KOPT-K1 (cell line): ENCODE results near the gene SLC6A8.

Experiments
- H3K27ac ChIP-seq: fragments of 200-600 bp; sonication (generic); 2 replicates; pipeline ENCODE4 v1.5.1; 2016; ENCODE audit warnings: antibody characterized with exemption, mild to moderate bottlenecking, low read depth, low read length; ENCODE audit not compliant: poor library complexity, severe bottlenecking
- H3K36me3 ChIP-seq: fragments of 200-600 bp; sonication (generic); 2 replicates; pipeline ENCODE4 v1.5.1; 2017; ENCODE audit warnings: antibody characterized with exemption, mild to moderate bottlenecking, low read length, moderate library complexity; ENCODE audit not compliant: insufficient read depth
- H3K9me3 ChIP-seq: fragments of 200-600 bp; sonication (generic); 2 replicates; pipeline ENCODE4 v1.5.1; 2017; ENCODE audit warnings: antibody characterized with exemption, low read length, mild to moderate bottlenecking; ENCODE audit not compliant: insufficient read depth, poor library complexity, severe bottlenecking

The SLC6A8 gene

DNA sequence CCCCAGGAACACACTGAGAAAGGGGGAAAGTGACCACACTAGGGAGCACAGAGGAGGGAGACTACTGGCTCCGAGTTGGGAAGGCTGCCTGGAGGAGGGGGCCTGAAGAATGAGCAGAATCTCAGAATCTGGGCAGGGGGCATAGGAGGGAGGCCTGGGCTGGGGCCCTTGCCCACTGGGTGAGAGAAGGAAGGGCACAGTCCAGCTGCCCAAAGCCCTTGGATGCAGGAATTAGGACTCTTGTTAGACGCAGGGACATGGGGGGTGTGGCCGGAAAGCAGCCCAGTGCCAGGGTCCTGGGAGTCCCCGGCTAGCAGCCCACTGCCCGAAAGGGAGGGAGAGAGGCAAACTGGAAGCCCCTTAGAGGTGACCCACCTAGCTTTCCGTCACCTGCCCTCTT is 42.6 kb upstream of the SLC6A8 start:
- no peaks in the 10 kb centered on the region for H3K9me3 ChIP-seq
- no peaks in the 10 kb centered on the region for H3K36me3 ChIP-seq
- no peak overlapping the region for H3K27ac ChIP-seq

DNA sequence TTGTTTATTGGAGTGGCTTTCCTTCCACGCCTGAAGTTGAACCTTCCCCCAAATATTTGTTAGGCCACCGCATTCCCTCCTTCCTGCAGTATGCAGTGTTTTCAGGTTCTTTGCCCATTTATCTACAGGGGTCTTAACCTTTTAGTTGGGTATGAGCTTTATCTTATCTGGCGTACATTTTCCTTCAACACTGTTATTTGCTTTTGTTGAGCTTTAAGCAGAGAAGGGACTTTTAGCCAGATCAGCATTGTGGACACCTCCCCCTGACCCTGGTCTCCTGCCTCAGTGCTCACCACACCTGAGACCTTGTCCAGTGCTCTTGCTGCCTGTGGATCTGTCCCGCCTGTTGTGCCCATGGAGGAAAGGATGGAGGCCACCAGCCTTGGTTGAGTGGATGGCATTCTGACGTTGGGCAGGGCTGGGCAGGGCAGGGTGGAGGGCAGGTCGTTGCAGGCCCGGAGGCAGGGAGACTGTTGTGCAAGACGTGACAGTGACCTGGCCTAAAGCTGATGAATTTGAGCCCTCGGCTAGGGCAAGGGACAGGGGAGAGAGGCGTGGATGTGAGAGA is 41.7 kb upstream of the SLC6A8 start:
- Histone ChIP-seq H3K9me3 (no peaks in the 10 kb centered on the region), H3K36me3 (no peaks in the 10 kb centered on the region), H3K27ac (no peak overlapping the region)

DNA sequence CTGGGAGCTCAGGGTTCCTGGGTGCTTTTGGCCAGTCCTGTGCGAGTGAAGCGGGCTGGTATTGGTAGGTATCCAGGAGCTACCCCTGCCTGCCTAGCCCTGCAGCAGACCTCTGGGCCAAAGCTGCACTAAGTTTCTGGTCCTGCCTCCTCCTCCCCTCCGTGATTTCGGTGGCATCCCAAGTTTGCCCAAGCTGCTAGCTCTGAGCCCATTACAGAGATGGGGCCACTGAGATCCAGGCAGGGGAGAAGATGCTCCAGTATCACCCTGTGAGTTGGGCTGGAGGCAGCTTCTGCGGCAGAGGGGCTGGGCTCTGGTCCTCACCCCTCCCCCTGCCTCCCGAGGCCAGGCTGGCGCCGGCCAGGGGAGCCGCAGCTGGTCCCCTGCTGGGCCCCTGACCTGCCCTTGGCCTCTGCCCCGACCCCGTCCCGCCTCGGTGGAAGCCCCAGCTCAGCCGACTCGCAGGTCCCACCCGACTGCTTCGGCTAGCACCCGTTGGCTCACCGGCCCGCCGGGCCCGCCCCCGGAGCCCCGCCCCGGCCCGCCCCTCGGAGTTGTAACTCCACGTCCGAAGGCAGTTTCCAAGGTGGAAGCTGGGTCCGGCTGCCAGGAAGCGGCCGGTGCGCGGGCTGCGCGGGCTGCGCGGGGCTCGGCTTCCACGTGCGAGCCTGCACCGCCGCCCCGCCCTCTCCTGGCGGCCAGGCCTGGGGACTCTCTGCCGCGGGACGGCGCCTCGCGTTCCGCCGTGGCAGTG is 40.9 kb upstream of the SLC6A8 start, which contains the start of gene DUSP9:
TSS of gene DUSP9 (plus strand) at position 584 of the 754 bp plus-strand sequence. CDS start 751 bp downstream, outside the sequence.
- Histone ChIP-seq H3K27ac (no peak within 1 kb of the TSS), H3K36me3 (no peaks in the 10 kb centered on the region), H3K9me3 (no peaks in the 10 kb centered on the region)

DNA sequence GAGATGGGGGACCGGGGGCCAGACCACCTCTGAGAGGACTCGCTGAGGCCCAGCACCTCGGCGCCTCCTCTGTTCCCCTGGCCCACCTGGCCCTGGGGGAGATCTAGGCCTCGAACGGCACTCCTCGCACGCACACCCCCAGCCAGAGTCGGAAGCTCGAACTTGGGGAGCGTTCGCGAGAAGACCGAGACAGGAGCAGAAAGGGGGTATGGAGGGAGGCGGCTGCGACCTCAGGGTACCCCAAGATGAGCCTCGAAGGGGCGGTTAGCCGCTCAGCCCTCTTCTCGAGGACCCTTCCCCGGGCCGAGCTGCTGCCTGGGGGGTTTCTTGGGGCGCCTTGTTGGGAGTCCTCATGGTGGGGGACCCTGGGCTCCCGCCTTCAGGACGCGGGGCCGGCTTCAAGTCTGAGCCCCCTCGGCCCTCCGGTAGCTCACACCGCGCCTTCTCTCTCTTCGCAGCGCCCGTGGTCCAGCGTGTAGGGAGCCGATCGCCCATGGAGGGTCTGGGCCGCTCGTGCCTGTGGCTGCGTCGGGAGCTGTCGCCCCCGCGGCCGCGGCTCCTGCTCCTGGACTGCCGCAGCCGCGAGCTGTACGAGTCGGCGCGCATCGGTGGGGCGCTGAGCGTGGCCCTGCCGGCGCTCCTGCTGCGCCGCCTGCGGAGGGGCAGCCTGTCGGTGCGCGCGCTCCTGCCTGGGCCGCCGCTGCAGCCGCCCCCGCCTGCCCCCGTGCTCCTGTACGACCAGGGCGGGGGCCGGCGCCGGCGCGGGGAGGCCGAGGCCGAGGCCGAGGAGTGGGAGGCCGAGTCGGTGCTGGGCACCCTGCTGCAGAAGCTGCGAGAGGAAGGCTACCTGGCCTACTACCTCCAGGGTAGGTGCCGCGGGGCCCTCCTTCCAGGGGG is 40.0 kb upstream of the SLC6A8 start:
- Histone ChIP-seq H3K27ac (no peak overlapping the region), H3K9me3 (no peaks in the 10 kb centered on the region), H3K36me3 (no peaks in the 10 kb centered on the region)

DNA sequence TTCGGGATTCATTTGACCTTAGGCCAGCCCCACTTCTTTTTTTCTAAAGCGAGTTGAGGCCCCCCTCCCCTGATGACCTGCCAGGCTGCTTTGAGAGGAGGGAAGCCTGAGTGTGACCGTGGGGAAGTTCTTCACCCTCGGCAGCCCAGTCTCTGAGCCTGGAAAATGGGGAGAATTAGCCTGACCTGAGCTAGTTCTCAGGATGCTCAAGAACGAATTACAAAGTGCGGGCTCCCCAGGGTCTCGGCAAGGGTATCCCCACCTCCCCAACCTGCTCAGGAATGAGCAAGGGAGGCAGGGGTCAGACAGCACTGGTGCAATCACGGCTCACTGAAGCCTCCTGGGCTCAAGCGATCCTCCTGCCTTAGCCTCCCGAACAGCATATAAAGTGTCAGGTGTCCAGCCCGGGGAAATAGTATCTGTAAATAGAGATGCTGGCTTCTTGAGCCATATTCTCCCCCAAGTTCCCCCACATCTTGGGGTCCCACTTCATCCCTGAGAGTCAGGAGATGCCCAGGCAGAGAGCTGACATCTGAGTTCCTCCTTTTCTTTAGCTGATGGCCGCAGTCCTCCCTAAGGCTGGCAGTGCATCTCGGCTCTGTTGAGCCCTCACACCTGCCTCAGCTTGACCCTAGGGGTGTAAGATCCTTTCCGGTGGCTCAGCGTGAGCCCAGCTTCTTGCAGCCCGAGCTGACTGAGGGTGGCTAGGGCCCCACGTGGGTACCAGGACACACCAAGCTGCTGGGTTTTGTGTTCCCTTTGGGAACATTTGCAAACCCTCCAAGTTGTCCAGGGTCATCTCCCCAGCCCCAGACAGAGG is 39.2 kb upstream of the SLC6A8 start:
- Histone ChIP-seq H3K36me3 (no peaks in the 10 kb centered on the region), H3K27ac (no peak overlapping the region), H3K9me3 (no peaks in the 10 kb centered on the region)

DNA sequence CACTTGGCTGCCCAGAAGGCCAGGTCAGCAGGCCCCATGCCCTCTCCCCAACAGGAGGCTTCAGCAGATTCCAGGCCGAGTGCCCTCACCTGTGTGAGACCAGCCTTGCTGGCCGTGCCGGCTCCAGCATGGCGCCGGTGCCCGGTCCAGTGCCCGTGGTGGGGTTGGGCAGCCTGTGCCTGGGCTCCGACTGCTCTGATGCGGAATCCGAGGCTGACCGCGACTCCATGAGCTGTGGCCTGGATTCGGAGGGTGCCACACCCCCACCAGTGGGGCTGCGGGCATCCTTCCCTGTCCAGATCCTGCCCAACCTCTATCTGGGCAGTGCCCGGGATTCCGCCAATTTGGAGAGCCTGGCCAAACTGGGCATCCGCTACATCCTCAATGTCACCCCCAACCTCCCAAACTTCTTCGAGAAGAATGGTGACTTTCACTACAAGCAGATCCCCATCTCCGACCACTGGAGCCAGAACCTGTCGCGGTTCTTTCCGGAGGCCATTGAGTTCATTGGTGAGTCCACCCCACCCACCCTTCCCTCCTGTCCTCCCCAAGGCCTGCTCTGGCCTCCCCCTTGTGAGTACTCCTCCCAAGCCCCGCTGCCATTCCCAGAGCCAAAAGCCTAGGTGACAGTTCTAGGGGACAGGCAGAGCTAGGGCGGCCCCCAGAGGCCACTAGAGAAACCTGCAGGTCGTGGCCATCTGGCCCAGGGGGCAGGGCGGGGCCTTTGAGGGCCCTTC is 38.4 kb upstream of the SLC6A8 start:
- Histone ChIP-seq H3K27ac (no peak overlapping the region), H3K9me3 (no peaks in the 10 kb centered on the region), H3K36me3 (no peaks in the 10 kb centered on the region)

DNA sequence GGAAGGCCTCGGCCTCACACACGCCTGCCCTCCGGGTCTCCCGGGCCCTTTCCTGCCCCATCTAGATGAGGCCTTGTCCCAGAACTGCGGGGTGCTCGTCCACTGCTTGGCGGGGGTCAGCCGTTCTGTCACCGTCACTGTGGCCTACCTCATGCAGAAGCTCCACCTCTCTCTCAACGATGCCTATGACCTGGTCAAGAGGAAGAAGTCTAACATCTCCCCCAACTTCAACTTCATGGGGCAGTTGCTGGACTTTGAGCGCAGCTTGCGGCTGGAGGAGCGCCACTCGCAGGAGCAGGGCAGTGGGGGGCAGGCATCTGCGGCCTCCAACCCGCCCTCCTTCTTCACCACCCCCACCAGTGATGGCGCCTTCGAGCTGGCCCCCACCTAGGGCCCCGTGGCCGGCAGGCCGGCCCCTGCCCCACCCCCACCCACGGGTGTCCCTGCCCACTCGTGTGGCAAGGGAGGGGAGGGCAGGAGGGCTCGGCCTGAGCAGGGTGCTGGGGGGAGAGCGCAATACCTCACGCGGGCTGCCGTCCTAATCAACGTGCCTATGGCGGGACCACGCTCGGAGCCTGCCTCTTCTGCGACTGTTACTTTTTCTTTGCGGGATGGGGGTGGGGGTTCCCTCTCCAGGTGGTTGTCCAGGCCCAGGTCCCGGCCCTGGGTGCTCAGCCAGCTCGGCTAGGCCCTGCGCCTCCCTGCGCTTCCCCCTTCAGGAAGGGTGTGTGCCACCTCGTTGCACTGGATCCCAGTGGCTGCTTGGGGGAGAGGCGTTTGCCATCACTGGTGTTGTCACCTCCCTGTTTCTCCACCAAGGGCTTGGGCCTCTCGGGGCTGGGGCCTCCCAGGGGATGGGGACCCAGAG is 37.6 kb upstream of the SLC6A8 start:
- Histone ChIP-seq H3K9me3 (no peaks in the 10 kb centered on the region), H3K27ac (no peak overlapping the region), H3K36me3 (no peaks in the 10 kb centered on the region)

DNA sequence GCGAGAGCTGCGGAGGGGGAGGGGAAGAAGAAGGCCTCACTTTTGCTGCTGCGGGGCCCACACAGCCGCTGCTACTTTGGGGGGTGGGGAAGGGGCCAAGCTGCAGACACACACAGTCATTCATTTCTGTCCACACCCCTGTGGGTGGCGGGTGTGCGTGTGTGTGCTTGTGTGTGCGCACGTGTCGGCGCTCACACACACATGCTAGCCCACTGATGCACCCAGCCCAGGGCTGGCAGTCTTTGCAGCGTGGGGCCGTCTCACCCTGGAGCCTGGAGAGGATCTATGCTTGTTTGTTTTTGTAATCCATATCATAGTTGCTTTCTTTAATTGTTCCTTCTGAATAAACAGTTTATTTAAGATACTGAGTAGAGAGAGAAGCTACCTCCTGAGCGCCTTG is 36.8 kb upstream of the SLC6A8 start:
- Histone ChIP-seq H3K9me3 (no peaks in the 10 kb centered on the region), H3K36me3 (no peaks in the 10 kb centered on the region), H3K27ac (no peak overlapping the region)

DNA sequence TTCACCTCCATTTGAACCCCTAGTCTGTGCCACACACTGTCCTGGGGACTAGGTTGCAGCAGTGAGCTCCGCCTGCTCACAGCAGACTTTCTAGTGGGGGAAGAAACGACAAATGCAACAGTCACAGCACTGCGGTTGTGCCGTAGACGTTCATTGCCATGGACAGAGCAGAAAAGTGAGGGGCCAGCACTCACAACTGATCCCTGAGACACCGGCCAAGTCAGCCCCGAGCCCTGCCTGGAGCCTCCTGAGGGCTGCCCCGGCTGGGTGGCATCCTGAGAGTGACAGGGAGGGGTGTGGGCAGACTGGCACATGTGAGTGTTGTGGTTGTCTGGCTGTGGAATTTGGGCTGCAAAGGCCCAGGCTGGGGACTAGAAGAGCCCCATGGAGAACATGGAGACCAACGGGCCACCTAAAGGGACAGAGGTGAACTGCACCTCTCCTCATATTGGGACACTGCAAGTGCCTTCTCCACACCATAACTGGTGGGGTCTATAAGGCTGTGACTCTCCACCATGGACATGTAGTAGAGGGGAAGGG is 36.1 kb upstream of the SLC6A8 start:
- no peak overlapping the region for H3K27ac ChIP-seq
- H3K9me3 ChIP-seq = no peaks in the 10 kb centered on the region
- H3K36me3 ChIP-seq = no peaks in the 10 kb centered on the region

DNA sequence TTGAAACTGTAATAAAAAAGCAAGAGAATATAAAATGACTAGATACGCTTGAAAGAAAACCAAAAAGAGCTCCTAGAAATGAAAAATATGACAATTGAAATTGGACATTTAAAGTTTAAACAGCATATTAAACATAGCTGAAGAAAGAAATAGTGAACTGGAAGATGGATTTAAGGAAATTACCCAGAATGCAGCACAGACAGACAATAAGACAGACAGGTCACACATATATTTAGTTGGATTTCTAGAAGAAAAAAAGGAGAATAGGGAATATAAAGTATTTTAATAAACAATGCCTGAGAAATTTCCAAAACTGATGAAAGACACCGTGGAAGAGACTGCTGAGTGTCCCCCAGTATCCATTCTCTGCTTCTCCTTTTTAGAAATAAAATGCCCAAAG is 34.2 kb upstream of the SLC6A8 start:
- Histone ChIP-seq H3K9me3 (no peaks in the 10 kb centered on the region), H3K27ac (no peak overlapping the region), H3K36me3 (no peaks in the 10 kb centered on the region)

DNA sequence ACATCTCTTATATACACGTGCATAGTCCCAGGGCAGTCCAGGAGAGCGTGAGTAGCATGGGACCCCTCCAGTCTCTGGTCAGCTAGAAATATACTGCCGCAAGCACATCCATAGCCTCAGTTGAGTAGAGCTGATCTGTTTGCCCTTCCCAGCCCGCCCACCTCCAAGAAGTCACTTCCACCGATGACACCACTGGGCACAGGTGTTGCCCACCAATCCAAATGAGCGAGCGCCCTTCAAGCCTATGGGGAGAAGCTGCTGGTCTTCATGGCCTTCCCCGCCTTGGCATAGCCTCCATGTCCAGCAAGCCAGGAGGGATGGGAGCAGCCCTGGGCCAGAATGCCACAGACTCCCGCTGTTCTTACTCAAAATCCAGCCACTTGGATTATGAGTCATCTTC is 30.6 kb upstream of the SLC6A8 start:
- Histone ChIP-seq H3K9me3 (no peaks in the 10 kb centered on the region), H3K36me3 (no peaks in the 10 kb centered on the region), H3K27ac (no peak overlapping the region)

DNA sequence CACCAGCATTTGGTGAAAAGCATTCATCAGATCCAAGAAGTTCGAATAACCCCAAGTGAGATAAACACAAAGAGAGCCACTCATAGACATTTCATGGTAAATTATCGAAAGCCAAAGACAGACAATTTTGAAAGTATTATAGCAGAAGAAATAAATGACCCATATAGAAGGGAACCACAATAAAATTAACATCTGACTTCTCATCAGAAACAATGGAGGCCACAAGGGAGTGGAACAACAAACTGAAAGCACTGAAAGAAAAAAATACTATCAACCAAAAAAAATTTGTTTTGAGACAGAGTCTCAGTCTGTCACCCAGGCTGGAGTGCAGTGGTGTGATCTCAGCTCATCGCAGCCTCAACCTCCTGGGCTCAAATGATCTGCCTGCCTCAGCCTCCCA is 28.5 kb upstream of the SLC6A8 start:
- no peaks in the 10 kb centered on the region for H3K36me3 ChIP-seq
- no peak overlapping the region for H3K27ac ChIP-seq
- H3K9me3 ChIP-seq = no peaks in the 10 kb centered on the region

DNA sequence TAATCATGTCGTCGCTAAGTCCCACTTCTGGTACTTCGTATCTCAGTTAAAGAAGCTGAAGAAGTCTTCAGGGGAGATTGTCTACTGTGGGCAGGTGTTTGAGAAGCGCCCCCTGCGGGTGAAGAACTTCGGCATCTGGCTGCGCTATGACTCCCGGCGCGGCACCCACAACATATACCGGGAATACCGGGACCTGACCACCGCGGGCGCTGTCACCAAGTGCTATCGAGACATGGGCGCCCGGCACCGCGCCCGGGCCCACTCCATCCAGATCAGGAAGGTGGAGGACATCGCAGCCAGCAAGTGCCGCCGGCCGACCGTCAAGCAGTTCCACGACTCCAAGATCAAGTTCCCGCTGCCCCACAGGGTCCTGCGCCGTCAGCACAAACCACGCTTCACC is 25.5 kb upstream of the SLC6A8 start:
- Histone ChIP-seq H3K9me3 (no peaks in the 10 kb centered on the region), H3K27ac (no peak overlapping the region), H3K36me3 (no peaks in the 10 kb centered on the region)
